Dendritic cell treated with granulocyte-macrophage colony-stimulating factor and Interleukin-4, amounts not matched to agents 40 ng/mL and 50 ng/mL, for 4 days (primary cell): Measurements from ENCODE around the gene HAND2.
A peak's percentile ranks its signal among the peaks of the same experiment; 100 is the strongest.

Experiments used
- H3K27ac Mint-ChIP-seq: one replicate; pipeline ENCODE4 v1.8.0; 2022; ENCODE audit warnings: mild to moderate bottlenecking, mixed read lengths
- H3K27me3 Mint-ChIP-seq: one replicate; pipeline ENCODE4 v1.8.0; 2022; ENCODE audit warnings: mild to moderate bottlenecking, mixed read lengths
- H3K36me3 Mint-ChIP-seq: one replicate; pipeline ENCODE4 v1.8.0; 2022; ENCODE audit warnings: low read depth, mixed read lengths
- H3K4me1 Mint-ChIP-seq: one replicate; pipeline ENCODE4 v1.8.0; 2022; ENCODE audit warnings: low read depth, mixed read lengths
- H3K4me3 Mint-ChIP-seq: one replicate; pipeline ENCODE4 v1.8.0; 2022; ENCODE audit warnings: mild to moderate bottlenecking, moderate library complexity, mixed read lengths
- H3K9me3 Mint-ChIP-seq: one replicate; pipeline ENCODE4 v1.8.0; 2022; ENCODE audit warnings: mixed read lengths
- intact Hi-C: fragments of 100-400 bp; cut with micrococcal nuclease; formaldehyde crosslinking; loops from one replicate; pipeline ENCODE4 v1.15.0; 2022

The HAND2 gene

DNA sequence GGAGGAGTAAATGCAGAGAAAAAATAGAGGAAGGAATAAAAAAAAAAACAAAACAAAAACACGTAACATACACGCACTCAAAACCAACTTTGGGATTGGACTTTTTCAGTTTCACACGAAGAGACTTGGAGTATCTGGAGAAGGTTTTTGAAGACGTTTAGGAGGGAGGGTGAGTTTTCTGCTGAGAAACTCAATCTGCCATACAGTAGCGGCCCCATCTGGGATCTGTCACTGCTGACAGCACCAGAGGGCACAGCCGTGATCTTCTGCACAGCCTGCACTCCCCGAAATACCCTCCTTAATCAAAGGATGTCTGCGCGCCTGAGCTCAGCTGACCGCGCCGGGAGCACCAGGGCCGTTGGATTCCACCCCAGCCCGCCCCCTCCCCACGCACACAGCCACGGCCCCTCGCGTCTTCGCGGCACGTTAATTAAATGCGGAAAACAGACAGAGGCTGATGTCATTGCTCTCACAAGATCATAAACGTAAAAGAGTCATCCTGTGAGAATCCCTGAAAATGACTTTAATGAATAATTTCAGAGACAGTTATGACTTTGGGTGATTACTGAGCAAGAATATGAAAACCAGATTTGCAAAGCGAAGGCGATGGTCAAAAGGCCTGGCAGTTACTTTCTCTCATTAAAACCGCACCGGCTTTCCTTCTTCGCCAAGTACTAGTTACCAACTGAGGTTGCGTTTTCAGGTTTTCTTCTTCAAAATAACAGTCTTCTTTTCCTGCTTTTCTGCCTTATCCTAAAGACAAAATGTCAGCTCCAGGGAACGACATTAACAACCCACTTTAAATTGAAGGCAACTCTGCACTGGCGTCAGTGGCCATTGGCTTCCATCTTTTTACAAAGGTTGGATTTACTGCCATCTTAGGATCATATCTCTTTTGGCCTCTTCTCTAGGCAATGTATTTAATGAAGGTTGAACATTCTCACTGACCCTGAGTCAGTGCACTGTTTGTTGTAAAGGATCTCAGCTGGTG lies 10.6 kb downstream of the HAND2 start:
- no peaks in the 10 kb centered on the region for H3K36me3 Mint-ChIP-seq
- H3K9me3 Mint-ChIP-seq = no peaks in the 10 kb centered on the region
- intact Hi-C loops = loop anchor here (5.0 kb wide), 1 partner anchor 698 kb away; no protein-coding TSS in a partner anchor
- H3K4me1 Mint-ChIP-seq = peaks cover 22% of the 10 kb centered on the region
- H3K4me3 Mint-ChIP-seq = no peak overlapping the region
- no peak overlapping the region for H3K27ac Mint-ChIP-seq
- H3K27me3 Mint-ChIP-seq = peaks cover 99% of the 10 kb centered on the region

GRCh38 chr4:173518425-173519102 lies 11.5 kb downstream of the HAND2 start:
- Mint-ChIP-seq H3K36me3 (no peaks in the 10 kb centered on the region), H3K9me3 (no peaks in the 10 kb centered on the region), H3K4me1 (peaks cover 22% of the 10 kb centered on the region), H3K27ac (no peak overlapping the region), H3K27me3 (peaks cover 99% of the 10 kb centered on the region), H3K4me3 (no peak overlapping the region)
- intact Hi-C loops = no loop called here

GRCh38 chr4:173517781-173518424 lies 12.1 kb downstream of the HAND2 start:
- no peaks in the 10 kb centered on the region for H3K36me3 Mint-ChIP-seq
- H3K4me3 Mint-ChIP-seq = no peak overlapping the region
- peaks cover 21% of the 10 kb centered on the region for H3K4me1 Mint-ChIP-seq
- no peaks in the 10 kb centered on the region for H3K9me3 Mint-ChIP-seq
- peaks cover 99% of the 10 kb centered on the region for H3K27me3 Mint-ChIP-seq
- intact Hi-C loops = no loop called here
- H3K27ac Mint-ChIP-seq = no peak overlapping the region

- Mint-ChIP-seq H3K4me3 (no peak overlapping the region), H3K27ac (no peak overlapping the region), H3K9me3 (no peaks in the 10 kb centered on the region), H3K27me3 (peaks cover 99% of the 10 kb centered on the region), H3K36me3 (no peaks in the 10 kb centered on the region), H3K4me1 (peaks cover 11% of the 10 kb centered on the region)
- intact Hi-C loops = no loop called here
These were observed 13.2 kb downstream of the HAND2 start for GRCh38 chr4:173516621-173517524.

- Mint-ChIP-seq H3K9me3 (no peaks in the 10 kb centered on the region), H3K36me3 (no peaks in the 10 kb centered on the region), H3K4me3 (no peak overlapping the region), H3K4me1 (peaks cover 11% of the 10 kb centered on the region), H3K27ac (no peak overlapping the region), H3K27me3 (peaks cover 98% of the 10 kb centered on the region)
- intact Hi-C loops = no loop called here
These were observed 14.6 kb downstream of the HAND2 start for GRCh38 chr4:173515458-173515857.

DNA sequence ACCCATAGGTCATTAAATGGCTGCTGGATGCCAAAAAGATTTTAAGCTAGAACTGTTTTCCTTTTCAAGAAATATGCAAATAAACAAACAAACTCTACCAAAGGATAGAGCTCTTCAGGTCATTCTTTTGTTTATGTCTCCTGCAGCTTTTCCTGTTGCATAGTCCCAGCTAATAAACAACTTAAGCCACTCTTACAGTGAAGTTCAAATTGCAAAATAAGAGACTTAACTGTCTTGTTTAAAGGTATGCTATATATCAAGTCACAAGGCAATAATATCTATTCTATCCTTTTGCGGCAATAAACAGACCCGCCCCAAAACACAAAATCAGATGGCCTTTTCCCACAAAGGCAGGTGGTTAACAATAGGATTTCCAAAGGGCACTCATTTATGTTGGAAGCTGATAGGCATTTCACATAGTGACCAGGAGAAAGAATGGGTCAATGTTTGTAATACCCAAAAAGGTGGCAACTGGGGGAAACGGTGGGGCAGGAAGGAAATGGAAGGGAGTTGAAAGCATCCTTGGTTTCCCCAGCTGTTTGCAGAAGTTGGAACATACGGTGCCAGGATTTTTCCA lies 15.3 kb downstream of the HAND2 start:
- Mint-ChIP-seq H3K4me1 (peaks cover 15% of the 10 kb centered on the region), H3K9me3 (no peaks in the 10 kb centered on the region), H3K27ac (no peak overlapping the region), H3K4me3 (no peak overlapping the region), H3K27me3 (peaks cover 98% of the 10 kb centered on the region), H3K36me3 (no peaks in the 10 kb centered on the region)
- intact Hi-C loops = no loop called here

- Mint-ChIP-seq H3K36me3 (no peaks in the 10 kb centered on the region), H3K27ac (no peak overlapping the region), H3K4me3 (no peak overlapping the region), H3K9me3 (no peaks in the 10 kb centered on the region), H3K27me3 (peaks cover 98% of the 10 kb centered on the region), H3K4me1 (peaks cover 18% of the 10 kb centered on the region)
- intact Hi-C loops = no loop called here
These were observed 16.4 kb downstream of the HAND2 start for GRCh38 chr4:173513651-173514050.

GRCh38 chr4:173511787-173512361 lies 18.2 kb downstream of the HAND2 start:
- intact Hi-C loops = no loop called here
- no peaks in the 10 kb centered on the region for H3K9me3 Mint-ChIP-seq
- H3K27me3 Mint-ChIP-seq = peaks cover 99% of the 10 kb centered on the region

DNA sequence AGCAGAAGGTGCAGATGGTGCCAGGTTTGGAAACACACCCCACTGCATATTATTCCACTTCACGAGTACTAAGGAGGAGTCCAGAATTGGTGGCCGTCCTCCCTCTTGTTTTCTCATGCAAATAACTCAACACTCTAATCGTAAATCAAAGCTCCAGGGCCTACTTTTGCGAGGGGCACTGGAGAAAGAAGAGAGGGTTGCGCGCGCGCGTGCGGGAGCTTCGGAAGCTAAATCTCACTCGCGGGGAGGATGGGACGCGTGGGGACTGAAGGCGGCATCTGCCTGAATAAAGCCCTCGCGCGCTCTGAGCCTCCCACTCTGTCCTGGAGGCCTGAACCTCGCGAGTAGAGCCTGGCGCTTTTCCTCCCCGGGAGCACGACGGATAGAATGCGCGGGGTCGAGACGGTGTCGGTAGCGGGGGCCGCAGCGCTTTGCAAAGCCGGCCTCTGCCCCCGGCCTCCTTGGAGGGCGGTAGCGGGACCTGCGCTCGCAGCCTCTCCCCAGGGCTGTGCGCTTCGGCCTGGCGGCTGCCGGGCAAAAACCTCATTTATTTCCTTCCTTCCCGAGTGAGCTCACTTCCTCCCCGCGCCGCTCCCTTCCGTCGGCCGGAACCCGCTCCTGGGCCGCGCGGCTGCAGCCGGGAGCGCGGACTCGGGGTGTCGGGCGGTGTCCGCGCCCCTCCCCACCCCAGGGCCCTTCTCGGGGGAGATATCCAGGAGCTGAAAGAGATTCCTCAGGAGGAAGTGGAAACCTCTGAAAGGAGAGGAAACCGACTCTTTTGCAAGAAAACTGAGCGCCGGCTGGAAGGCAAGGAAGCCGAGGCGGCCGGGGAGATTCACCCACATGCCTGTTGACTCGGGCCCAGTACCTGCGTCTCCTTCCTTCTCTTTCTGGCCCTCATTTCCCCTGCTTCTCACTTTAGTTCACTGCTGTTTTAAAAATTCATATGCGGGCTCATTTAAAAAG lies 20.7 kb downstream of the HAND2 start:
- peaks cover 47% of the 10 kb centered on the region for H3K4me1 Mint-ChIP-seq
- no peaks in the 10 kb centered on the region for H3K9me3 Mint-ChIP-seq
- intact Hi-C loops = loop anchor here (10.0 kb wide), 3 partner anchors 345 to 775 kb away; partner anchors contain the start of genes CEP44, FBXO8 and GALNT7
- peak overlapping the region; percentile 51 for H3K4me3 Mint-ChIP-seq
- H3K36me3 Mint-ChIP-seq = no peaks in the 10 kb centered on the region
- H3K27ac Mint-ChIP-seq = peak overlapping the region; percentile 37
- H3K27me3 Mint-ChIP-seq = peaks cover 99% of the 10 kb centered on the region

More at GRCh38 chr4:173511787-173512361, 18.2 kb downstream of the HAND2 start:
- Mint-ChIP-seq H3K27ac (no peak overlapping the region), H3K36me3 (no peaks in the 10 kb centered on the region), H3K4me1 (peaks cover 33% of the 10 kb centered on the region), H3K4me3 (no peak overlapping the region)

- Mint-ChIP-seq H3K27me3 (peaks cover 99% of the 10 kb centered on the region), H3K4me1 (peaks cover 54% of the 10 kb centered on the region)
- intact Hi-C loops = loop anchor here (10.0 kb wide), 3 partner anchors 344 to 776 kb away; partner anchors contain the start of genes CEP44, FBXO8 and GALNT7
These were observed 21.5 kb downstream of the HAND2 start for GRCh38 chr4:173508386-173509035.

More at GRCh38 chr4:173508386-173509035, 21.5 kb downstream of the HAND2 start:
- H3K36me3 Mint-ChIP-seq = no peaks in the 10 kb centered on the region
- H3K27ac Mint-ChIP-seq = no peak overlapping the region
- peak overlapping the region; percentile 51 for H3K4me3 Mint-ChIP-seq
- no peaks in the 10 kb centered on the region for H3K9me3 Mint-ChIP-seq
